MM.1S (cell line): ENCODE data around the gene PLA2G2F.

Experiments used
- CTCF ChIP-seq: fragments of 300-600 bp; sonication (generic); IDR thresholded peaks from 2 replicates; pipeline ENCODE4 v1.5.1; 2016; ENCODE audit warnings: antibody characterized with exemption, low read length, mixed read lengths
- EZH2 ChIP-seq: fragments of 300-600 bp; sonication (generic); optimal IDR thresholded peaks from 2 replicates; pipeline ENCODE3; 2017; ENCODE audit warnings: low read depth, mild to moderate bottlenecking, antibody characterized with exemption, low read length, mixed read lengths
- EZH2phosphoT487 ChIP-seq: fragments of 300-600 bp; sonication (generic); IDR thresholded peaks from 2 replicates; pipeline ENCODE4 v1.6.1; 2018; ENCODE audit warnings: antibody characterized with exemption, low read length

GRCh38 chr1:20194224-20194623 lies 55.1 kb downstream of the PLA2G2F start:
- TF ChIP-seq CTCF, result no peak
- no peak for TF ChIP-seq EZH2
- TF ChIP-seq EZH2phosphoT487, result no peak
